HL-60 (cell line): ENCODE results near the gene RUNX2.

Experiments used
- GABPA ChIP-seq: IDR thresholded peaks from 2 replicates; pipeline ENCODE4 v1.6.1; 2012; ENCODE audit warnings: low read depth
- POLR2AphosphoS5 ChIP-seq: IDR thresholded peaks from 2 replicates; pipeline ENCODE4 v1.6.1; 2012; ENCODE audit warnings: low read depth
- REST ChIP-seq: IDR thresholded peaks from 2 replicates; pipeline ENCODE4 v1.6.1; 2012; ENCODE audit warnings: low read depth; ENCODE audit not compliant: insufficient replicate concordance
- SPI1 ChIP-seq: IDR thresholded peaks from 2 replicates; pipeline ENCODE4 v1.6.1; 2012; ENCODE audit warnings: low read depth, mild to moderate bottlenecking, borderline replicate concordance
- TF ChIP-seq, protein P1 (sequence below): IDR thresholded peaks from one replicate; pipeline ENCODE4 v1.5.1; 2011; ENCODE audit warnings: low read length, control low read depth, inconsistent platforms; ENCODE audit not compliant: insufficient read depth

- TF ChIP-seq, protein P1, sequence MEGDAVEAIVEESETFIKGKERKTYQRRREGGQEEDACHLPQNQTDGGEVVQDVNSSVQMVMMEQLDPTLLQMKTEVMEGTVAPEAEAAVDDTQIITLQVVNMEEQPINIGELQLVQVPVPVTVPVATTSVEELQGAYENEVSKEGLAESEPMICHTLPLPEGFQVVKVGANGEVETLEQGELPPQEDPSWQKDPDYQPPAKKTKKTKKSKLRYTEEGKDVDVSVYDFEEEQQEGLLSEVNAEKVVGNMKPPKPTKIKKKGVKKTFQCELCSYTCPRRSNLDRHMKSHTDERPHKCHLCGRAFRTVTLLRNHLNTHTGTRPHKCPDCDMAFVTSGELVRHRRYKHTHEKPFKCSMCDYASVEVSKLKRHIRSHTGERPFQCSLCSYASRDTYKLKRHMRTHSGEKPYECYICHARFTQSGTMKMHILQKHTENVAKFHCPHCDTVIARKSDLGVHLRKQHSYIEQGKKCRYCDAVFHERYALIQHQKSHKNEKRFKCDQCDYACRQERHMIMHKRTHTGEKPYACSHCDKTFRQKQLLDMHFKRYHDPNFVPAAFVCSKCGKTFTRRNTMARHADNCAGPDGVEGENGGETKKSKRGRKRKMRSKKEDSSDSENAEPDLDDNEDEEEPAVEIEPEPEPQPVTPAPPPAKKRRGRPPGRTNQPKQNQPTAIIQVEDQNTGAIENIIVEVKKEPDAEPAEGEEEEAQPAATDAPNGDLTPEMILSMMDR, result no peak
- TF ChIP-seq POLR2AphosphoS5, result no peak
- no peak for TF ChIP-seq GABPA
- no peak for TF ChIP-seq SPI1
- no peak for TF ChIP-seq REST
These were observed 111.8 kb downstream of the RUNX2 start for GRCh38 chr6:45439861-45440388.
